C4-2B (cell line): ENCODE data around the gene CIAO3.

Experiments used
- H3K27ac ChIP-seq: fragments of 450-650 bp; 2 replicates; pipeline ENCODE4 v1.5.1; 2017
- ZFX ChIP-seq: fragments of 450-650 bp; IDR thresholded peaks from 2 replicates; pipeline ENCODE4 v1.6.1; 2017
- TF ChIP-seq, protein P1 (sequence below): fragments of 450-650 bp; conservative IDR thresholded peaks from 2 replicates; pipeline ENCODE4 v1.5.1; 2017; ENCODE audit warnings: mild to moderate bottlenecking

Gene CIAO3

DNA sequence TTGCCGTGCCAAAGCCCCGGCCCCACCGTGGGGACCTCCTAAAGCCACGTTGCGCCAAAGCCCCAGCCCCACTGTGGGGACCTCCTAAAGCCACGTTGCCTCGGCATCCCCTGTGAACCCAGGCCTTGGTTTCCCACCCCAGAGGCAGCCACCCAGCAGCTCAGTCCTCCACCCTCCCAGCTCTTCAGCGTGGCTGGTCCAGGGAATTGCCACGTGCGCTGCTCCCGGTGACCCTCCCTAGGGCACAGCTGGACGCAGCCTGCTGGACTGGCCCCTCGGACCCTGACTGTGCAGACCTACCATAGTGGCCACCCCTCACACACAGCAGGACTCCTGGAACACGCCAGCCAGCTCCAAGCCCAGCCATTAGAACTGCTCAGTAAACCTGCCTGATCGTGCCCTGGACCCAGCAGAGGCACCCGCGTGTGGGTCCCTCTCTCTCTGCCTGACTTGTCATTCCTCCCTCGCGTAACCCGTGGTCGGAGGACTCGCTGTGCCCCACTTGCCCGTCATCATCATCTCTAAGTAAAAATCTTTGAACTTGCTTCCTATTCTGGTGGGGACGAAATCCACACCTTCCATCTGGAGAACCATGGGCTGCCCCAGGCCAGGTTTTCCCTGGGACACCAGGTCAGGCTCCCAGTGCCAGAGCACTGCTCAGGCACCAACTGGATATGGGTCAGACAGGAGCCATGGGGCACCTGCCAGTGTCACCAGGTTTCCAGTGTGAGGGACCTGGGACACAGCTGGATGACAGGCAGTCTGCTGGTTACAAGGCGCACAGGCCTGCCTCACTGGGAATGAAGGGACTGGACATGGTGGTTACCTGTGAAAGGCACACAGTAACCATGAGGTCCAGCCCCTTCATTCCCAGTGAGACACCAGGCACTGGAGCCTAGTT lies 5.6 kb downstream of the CIAO3 start:
- no peak overlapping the region for H3K27ac ChIP-seq
- TF ChIP-seq, protein P1, sequence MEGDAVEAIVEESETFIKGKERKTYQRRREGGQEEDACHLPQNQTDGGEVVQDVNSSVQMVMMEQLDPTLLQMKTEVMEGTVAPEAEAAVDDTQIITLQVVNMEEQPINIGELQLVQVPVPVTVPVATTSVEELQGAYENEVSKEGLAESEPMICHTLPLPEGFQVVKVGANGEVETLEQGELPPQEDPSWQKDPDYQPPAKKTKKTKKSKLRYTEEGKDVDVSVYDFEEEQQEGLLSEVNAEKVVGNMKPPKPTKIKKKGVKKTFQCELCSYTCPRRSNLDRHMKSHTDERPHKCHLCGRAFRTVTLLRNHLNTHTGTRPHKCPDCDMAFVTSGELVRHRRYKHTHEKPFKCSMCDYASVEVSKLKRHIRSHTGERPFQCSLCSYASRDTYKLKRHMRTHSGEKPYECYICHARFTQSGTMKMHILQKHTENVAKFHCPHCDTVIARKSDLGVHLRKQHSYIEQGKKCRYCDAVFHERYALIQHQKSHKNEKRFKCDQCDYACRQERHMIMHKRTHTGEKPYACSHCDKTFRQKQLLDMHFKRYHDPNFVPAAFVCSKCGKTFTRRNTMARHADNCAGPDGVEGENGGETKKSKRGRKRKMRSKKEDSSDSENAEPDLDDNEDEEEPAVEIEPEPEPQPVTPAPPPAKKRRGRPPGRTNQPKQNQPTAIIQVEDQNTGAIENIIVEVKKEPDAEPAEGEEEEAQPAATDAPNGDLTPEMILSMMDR: no peak
- no peak for TF ChIP-seq ZFX

DNA sequence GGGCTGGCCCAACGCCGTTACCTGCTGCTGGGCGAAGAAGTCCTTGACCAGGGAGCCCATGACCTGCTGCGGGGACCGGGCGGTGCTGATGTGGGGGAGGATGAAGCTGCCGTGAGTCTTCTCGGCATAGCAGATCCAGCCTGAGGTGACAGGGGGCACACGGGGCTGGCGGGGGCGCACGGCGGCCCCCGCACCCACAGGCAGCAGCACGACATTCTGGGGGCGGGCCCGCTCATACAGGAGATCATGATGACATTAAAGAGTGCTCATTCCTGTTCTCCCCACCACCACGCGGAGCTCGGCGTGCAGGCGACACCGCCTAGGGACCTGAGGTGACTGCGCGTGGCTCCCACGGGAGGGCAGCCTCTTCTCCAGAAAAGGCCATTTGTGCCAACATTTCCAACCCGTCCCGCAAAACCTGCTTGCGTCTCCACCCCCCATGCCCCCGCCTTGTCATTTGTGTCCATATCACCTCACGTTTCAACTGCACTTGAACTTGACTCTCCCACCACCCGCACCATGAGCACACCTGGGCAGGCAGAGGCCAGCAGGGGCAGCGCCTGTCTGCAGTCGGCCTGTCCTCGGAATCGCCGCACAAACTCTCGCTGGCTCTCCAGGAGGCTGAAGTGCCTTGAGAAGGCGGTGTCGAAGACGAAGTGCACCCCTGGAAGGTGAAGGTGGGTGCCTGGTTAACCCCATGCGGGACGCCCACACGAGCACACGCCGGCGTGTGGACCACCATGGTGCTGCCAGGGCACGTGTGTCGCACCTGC lies 6.4 kb downstream of the CIAO3 start:
- H3K27ac ChIP-seq: no peak overlapping the region
- no peak for TF ChIP-seq ZFX
- TF ChIP-seq, protein P1: no peak

DNA sequence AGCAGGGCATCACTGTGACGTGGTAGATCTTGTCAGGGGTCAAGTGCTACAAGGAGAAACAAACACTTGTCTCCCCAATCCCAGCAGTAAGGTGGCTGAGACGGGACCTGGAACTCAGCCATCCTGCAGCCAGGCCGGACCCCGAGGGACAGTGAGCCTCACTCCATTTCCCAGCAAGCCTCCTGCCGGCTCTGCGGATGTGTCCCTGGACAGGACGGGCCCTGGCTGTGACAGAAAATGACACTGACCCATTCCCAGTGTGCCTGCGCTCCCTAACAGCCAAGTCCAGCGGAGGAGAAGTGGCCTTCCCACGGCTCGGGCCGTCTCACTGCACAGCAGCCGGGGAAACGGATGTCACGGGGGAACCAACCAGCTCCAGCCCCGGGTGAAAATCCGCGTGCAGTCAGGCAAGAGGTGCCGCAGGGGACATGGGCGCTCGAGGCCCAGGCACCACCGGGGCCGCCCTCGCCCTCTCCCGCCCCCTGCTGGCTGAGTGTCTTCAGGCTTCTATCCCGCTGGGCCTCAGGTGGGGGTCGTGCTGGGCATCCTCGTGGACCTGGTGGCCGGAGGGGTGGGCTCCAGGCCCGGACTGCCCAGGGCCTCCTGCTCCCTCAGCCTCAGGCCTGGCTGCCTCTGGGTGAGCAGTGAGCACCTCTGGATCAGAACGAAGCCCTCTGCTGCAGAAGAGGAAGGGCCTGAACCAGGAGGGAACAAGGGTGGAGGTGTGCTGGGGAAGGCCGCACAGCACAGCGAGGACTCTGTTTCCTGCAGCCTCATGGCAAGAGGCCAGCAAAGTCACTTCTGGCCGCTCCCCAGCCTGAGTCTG lies 7.2 kb downstream of the CIAO3 start:
- TF ChIP-seq ZFX: no peak
- TF ChIP-seq, protein P1: no peak

DNA sequence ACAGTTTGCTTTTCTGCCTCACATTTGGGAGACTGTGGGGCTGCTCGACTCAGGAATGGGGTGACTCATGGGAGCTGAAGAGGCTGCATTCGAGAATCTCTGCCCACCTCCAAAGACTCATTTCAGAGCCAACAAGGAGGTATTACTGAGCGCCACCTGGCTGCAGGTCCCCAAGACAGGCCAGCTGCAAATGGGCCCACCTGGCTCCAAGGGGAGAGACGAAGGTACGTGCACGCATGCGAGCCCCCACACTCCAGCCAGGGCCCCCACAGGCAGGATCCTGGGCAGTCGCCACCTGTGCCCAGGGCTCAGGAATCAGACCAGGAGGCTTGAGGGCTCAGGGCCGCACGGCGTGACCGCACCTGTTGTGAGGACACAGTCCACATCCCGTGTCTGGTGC lies 7.9 kb downstream of the CIAO3 start:
- TF ChIP-seq, protein P1: no peak; the same call in 1 of the 2 replicates
- no peak overlapping the region for H3K27ac ChIP-seq

More for the DNA sequence above, 7.2 kb downstream of the CIAO3 start:
- H3K27ac ChIP-seq: no peak overlapping the region

DNA sequence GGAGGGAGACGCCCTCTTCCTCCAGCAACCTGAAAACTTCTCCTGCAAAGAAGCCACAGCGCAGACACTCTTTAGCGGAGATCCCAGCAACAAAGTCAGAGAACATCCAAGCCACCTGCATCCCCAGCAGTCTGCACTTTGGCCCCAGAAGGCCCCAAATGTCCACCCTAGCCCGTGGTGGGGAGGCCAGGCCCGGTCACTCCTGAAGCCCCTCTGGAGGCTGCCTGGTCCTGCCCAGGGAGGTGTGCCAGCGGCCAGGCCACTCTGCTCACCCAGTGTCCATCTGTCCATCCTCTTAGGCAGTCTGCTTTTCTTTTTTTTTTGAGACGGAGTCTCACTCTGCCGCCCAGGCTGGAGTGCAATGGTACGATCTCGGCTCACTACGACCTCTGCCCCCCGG lies 8.5 kb downstream of the CIAO3 start:
- H3K27ac ChIP-seq: no peak overlapping the region
- no peak for TF ChIP-seq ZFX

DNA sequence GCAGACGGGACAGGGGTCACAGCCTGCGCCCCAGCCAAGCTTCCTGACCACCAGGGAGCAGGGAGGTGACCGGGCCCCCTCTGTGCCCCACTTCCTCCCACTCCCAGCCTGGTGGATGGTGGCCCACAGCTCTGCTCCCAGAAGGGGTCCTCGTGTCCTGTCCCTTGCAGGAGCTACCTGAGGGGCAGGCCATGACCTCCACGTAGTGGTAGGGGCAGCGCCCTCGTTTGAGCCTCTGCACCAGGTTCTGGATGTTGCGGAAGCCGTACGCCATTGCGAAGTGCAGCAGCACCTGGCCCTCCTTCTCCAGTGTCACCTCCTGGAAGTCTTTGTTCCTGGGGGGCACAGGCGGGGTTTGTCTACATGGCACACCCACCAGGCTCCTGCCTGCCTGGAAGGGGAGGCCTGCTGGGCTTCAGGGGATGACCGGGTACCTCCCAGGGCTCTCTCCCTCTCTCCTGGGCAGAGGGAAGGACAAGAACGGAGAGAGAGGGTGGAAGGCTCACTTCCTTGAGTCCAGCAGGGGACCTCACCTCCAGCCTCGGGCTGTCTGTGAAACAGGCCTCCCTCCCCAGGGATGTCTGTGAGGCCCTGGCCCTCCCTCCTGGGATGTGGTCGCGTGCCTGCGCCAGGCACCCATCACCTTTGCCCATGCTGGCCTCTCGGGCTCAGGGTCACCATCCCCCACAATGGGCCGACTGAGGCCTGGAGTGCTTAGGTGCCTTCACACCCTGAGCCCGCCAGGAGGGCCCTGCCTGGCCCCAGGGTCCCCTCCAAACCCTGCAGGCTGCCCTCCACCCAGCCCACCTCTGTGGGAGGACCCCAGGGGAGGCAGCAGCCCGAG lies 9.9 kb downstream of the CIAO3 start:
- no peak overlapping the region; the same call in 1 of the 2 replicates for H3K27ac ChIP-seq
- TF ChIP-seq ZFX: no peak
- TF ChIP-seq, protein P1: no peak
